Calu3 (cell line): ENCODE data around the gene LDLRAD4. TPM values are rescaled to one million over a fixed set of nuclear protein-coding genes. Genes with fewer than 3 reads are reported as not detected.
"Not testable (repeated sequence)": the region's sequence is repeated elsewhere in the genome, so short reads cannot be mapped to it uniquely, and the experiment has no call there.

Source experiments
- BruUV-seq: library from RNA; stranded (reverse); fragments of 400-500 nt; replicated peaks from 2 replicates; lab custom pipeline; 2021; lab: Mats Ljungman, UMichigan
- CTCF ChIA-PET: fragments of 300-600 bp; sonication (Branson Sonifier 250); formaldehyde crosslinking; loops from one replicate; lab custom pipeline; 2022; ENCODE audit warnings: antibody characterized with exemption; lab: Charles Lee
- DNase-seq: peaks from one replicate; pipeline ENCODE4 v3.0.0; 2022
- H3K27ac Mint-ChIP-seq: one replicate; pipeline ENCODE4 v1.8.0; 2022; ENCODE audit warnings: mixed read lengths; ENCODE audit not compliant: unreplicated experiment
- H3K27me3 Mint-ChIP-seq: one replicate; pipeline ENCODE4 v1.8.0; 2022; ENCODE audit warnings: mixed read lengths; ENCODE audit not compliant: unreplicated experiment
- H3K36me3 Mint-ChIP-seq: one replicate; pipeline ENCODE4 v1.8.0; 2022; ENCODE audit warnings: mild to moderate bottlenecking, moderate library complexity, mixed read lengths; ENCODE audit not compliant: insufficient read depth, unreplicated experiment
- H3K4me1 Mint-ChIP-seq: one replicate; pipeline ENCODE4 v1.8.0; 2022; ENCODE audit warnings: mild to moderate bottlenecking, low read depth, mixed read lengths; ENCODE audit not compliant: unreplicated experiment
- H3K4me3 Mint-ChIP-seq: one replicate; pipeline ENCODE4 v1.8.0; 2022; ENCODE audit warnings: mild to moderate bottlenecking, low read depth, moderate library complexity, mixed read lengths; ENCODE audit not compliant: unreplicated experiment
- H3K9me3 Mint-ChIP-seq: one replicate; pipeline ENCODE4 v1.8.0; 2022; ENCODE audit warnings: low read depth, mixed read lengths; ENCODE audit not compliant: unreplicated experiment
- intact Hi-C: fragments of 100-400 bp; cut with micrococcal nuclease; formaldehyde crosslinking; loops from one replicate; pipeline ENCODE4 v1.10.0; 2022; ENCODE audit not compliant: unreplicated experiment
- total RNA-seq: library from RNA; stranded (reverse); gene quantifications from 2 replicates; pipeline ENCODE4 v1.2.3, GENCODE V29; 2022
- TF ChIP-seq, protein P1 (sequence below): fragments of 200-600 bp; IDR thresholded peaks from one replicate; pipeline ENCODE4 v1.8.0; 2022; ENCODE audit warnings: antibody characterized with exemption; ENCODE audit not compliant: unreplicated experiment

The LDLRAD4 gene
- total RNA-seq, 1 experiment from 2014 or later, result 0.50 TPM

DNA sequence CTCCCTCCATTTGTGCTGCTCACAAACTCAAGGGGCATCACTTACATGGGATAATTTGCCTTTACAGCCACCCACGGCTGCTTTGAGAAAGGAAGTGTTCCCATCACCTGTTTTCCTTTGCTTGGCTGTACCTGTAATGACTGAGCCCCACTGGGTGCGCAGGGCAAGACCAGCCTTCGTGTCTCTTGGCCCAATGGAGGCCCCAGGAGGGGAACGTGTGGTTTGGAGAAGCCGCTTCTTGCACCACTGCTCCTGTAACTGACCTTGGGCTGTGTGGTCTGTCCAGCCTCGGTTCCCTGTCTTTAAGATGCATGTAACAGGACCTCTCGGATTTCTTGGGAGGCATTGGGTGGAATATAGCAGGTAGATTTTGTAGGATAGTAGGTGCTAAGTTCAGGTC lies 41.1 kb downstream of the LDLRAD4 start:
- H3K9me3 Mint-ChIP-seq, result no peaks in the 10 kb centered on the region
- H3K27ac Mint-ChIP-seq, result no peak overlapping the region
- no peaks in the 10 kb centered on the region for H3K36me3 Mint-ChIP-seq
- intact Hi-C loops, result no loop called here
- TF ChIP-seq, protein P1, sequence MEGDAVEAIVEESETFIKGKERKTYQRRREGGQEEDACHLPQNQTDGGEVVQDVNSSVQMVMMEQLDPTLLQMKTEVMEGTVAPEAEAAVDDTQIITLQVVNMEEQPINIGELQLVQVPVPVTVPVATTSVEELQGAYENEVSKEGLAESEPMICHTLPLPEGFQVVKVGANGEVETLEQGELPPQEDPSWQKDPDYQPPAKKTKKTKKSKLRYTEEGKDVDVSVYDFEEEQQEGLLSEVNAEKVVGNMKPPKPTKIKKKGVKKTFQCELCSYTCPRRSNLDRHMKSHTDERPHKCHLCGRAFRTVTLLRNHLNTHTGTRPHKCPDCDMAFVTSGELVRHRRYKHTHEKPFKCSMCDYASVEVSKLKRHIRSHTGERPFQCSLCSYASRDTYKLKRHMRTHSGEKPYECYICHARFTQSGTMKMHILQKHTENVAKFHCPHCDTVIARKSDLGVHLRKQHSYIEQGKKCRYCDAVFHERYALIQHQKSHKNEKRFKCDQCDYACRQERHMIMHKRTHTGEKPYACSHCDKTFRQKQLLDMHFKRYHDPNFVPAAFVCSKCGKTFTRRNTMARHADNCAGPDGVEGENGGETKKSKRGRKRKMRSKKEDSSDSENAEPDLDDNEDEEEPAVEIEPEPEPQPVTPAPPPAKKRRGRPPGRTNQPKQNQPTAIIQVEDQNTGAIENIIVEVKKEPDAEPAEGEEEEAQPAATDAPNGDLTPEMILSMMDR, result no peak
- CTCF ChIA-PET, result no interaction called here
- no TSS peak for BruUV-seq
- H3K4me3 Mint-ChIP-seq, result no peak overlapping the region
- H3K4me1 Mint-ChIP-seq, result peaks cover 9% of the 10 kb centered on the region
- peaks cover 66% of the 10 kb centered on the region for H3K27me3 Mint-ChIP-seq
- DNase-seq, result no peak

DNA sequence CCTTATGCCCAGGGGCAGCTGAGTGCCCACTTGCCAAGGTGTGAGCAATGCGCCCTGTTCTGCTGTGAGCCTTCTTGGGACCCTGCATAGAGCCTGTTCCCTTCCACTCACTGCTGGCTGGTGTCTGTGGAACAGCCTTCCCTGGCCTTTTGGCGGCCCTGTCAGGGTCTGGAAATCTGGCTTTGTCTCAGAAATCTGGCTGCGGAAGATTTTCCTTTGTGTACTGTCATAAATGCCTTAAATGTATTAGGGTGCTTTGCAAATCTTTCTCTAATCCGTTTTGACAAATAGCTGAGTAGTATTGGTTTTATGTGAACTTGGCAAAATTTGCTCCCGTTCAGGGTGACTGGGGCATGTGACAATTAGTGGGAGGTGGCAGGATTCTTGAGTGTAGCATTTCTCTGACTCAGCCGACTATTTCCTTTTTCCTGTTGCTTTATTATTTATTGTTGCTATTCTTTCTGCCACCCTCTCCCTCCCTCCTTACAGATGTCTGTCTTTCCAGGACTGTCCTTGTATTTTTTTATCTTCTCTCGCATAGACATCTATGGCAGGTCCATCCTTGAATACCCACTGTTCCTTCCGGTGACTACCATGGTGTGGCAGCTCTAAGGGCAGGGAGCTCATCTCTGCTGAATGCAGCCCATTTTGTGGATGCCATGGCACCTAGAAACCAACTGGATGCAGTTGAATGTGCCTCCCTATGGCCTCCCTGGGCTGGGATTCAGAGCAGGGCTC lies 41.8 kb downstream of the LDLRAD4 start:
- H3K36me3 Mint-ChIP-seq, result no peaks in the 10 kb centered on the region
- H3K4me1 Mint-ChIP-seq, result peaks cover 9% of the 10 kb centered on the region
- intact Hi-C loops, result no loop called here
- TF ChIP-seq, protein P1, result no peak
- no peak overlapping the region for H3K27ac Mint-ChIP-seq
- CTCF ChIA-PET, result no interaction called here
- no peak overlapping the region for H3K4me3 Mint-ChIP-seq
- H3K9me3 Mint-ChIP-seq, result no peaks in the 10 kb centered on the region
- no TSS peak for BruUV-seq
- DNase-seq, result peak; percentile 14
- H3K27me3 Mint-ChIP-seq, result peaks cover 64% of the 10 kb centered on the region

GRCh38 chr18:13260935-13261640 lies 42.5 kb downstream of the LDLRAD4 start:
- Mint-ChIP-seq H3K36me3 (no peaks in the 10 kb centered on the region), H3K27ac (no peak overlapping the region), H3K4me3 (no peak overlapping the region), H3K9me3 (no peaks in the 10 kb centered on the region), H3K27me3 (peaks cover 64% of the 10 kb centered on the region), H3K4me1 (peaks cover 9% of the 10 kb centered on the region)
- CTCF ChIA-PET, result no interaction called here
- DNase-seq, result no peak
- BruUV-seq, result no TSS peak
- TF ChIP-seq, protein P1, result no peak
- intact Hi-C loops, result no loop called here

DNA sequence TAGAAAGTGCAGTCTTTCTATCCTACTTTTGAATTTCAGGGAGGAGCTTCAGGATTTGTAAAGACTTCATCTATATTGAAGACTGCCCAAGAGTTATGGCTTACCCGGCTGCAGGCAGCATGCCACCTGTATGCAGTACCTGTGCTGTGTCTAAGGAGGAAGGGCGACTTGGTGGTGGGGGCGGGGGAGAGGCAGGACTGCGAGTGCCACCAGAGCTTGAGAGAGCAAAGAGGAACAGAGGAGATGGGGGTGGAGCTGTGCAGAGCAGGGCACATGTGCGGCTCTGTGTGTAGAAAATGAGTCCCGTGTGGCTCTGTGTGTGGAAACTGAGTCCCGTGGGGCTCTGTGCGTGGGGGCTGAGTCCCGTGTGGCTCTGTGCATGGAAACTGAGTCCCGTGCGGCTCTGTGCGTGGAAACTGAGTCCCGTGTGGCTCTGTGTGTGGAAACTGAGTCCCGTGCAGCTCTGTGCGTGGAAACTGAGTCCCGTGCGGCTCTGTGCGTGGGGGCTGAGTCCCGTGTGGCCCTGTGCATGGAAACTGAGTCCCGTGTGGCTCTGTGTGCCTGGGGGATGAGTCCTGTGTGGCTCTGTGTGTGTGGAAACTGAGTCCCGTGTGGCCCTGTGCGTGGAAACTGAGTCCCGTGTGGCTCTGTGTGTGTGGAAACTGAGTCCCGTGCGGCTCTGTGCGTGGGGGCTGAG lies 43.2 kb downstream of the LDLRAD4 start:
- no TSS peak for BruUV-seq
- H3K27me3 Mint-ChIP-seq, result peaks cover 64% of the 10 kb centered on the region
- H3K36me3 Mint-ChIP-seq, result no peaks in the 10 kb centered on the region
- TF ChIP-seq, protein P1, result no peak
- DNase-seq, result no peak
- peaks cover 9% of the 10 kb centered on the region for H3K4me1 Mint-ChIP-seq
- H3K4me3 Mint-ChIP-seq, result no peak overlapping the region
- intact Hi-C loops, result no loop called here
- H3K9me3 Mint-ChIP-seq, result no peaks in the 10 kb centered on the region
- no peak overlapping the region for H3K27ac Mint-ChIP-seq
- CTCF ChIA-PET, result no interaction called here

DNA sequence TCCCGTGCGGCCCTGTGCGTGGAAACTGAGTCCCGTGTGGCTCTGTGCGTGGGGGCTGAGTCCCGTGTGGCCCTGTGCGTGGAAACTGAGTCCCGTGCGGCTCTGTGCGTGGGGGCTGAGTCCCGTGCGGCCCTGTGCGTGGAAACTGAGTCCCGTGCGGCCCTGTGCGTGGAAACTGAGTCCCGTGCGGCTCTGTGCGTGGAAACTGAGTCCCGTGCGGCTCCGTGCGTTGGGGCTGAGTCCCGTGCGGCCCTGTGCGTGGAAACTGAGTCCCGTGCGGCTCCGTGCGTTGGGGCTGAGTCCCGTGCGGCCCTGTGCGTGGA lies 43.8 kb downstream of the LDLRAD4 start:
- H3K27ac Mint-ChIP-seq, H3K36me3 Mint-ChIP-seq, H3K9me3 Mint-ChIP-seq, intact Hi-C loops, BruUV-seq, H3K4me3 Mint-ChIP-seq, DNase-seq, CTCF ChIA-PET, H3K4me1 Mint-ChIP-seq: not testable (repeated sequence)
- peaks cover 64% of the 10 kb centered on the region for H3K27me3 Mint-ChIP-seq
